CD4-positive, CD25-positive, alpha-beta regulatory T cell (primary cell): ENCODE measurements around the gene INPP4B. TPM values are rescaled to one million over a fixed set of nuclear protein-coding genes. Genes with fewer than 3 reads are reported as not detected.

ENCODE experiments used
- ATAC-seq, 2 donors: fragments of 150-1000 bp; cut with Tn5 transposase; one replicate each; pipeline ENCODE4 v1.10.0; 2021; ENCODE audit warnings: low read depth in 2 of 2, moderate number of reproducible peaks in 2 of 2, moderate library complexity in 1 of 2
- DNase-seq, 3 donors: peaks; one replicate each; pipeline versions ENCODE4 v3.0.0 to v3.0.0-alpha.2; 2012 to 2022; ENCODE audit warnings: mixed read lengths in 1 of 3
- H3K27ac ChIP-seq: one replicate; pipeline ENCODE4 v1.7.0; 2013; ENCODE audit warnings: mild to moderate bottlenecking, low read length; ENCODE audit not compliant: insufficient read depth, poor library complexity, severe bottlenecking
- H3K27me3 ChIP-seq: one replicate; pipeline ENCODE4 v1.7.0; 2013; ENCODE audit warnings: low read length; ENCODE audit not compliant: control insufficient read depth, insufficient read depth
- H3K36me3 ChIP-seq: one replicate; pipeline ENCODE4 v1.7.0; 2013; ENCODE audit warnings: mild to moderate bottlenecking, low read length, moderate library complexity; ENCODE audit not compliant: control insufficient read depth, insufficient read depth
- H3K4me1 ChIP-seq: 2 replicates; pipeline ENCODE4 v1.7.0; 2013; ENCODE audit warnings: mild to moderate bottlenecking, low read length; ENCODE audit not compliant: insufficient read depth, control insufficient read depth, poor library complexity, severe bottlenecking
- H3K4me3 ChIP-seq: one replicate; pipeline ENCODE4 v1.7.0; 2013; ENCODE audit warnings: low read depth, mild to moderate bottlenecking, low read length, moderate library complexity
- H3K9me3 ChIP-seq, 2 experiments: 1 replicate in 1 of 2; 2 replicates in 1 of 2; pipeline ENCODE4 v1.7.0; 2013; ENCODE audit warnings: low read length in 2 of 2, mild to moderate bottlenecking in 1 of 2, moderate library complexity in 1 of 2; ENCODE audit not compliant: control insufficient read depth in 2 of 2
- H3K27ac Mint-ChIP-seq, 3 donors: one replicate each; pipeline ENCODE4 v1.8.0; 2020 to 2022; ENCODE audit warnings: mild to moderate bottlenecking in 3 of 3, mixed read lengths in 3 of 3, moderate library complexity in 2 of 3
- H3K27me3 Mint-ChIP-seq: one replicate; pipeline ENCODE4 v1.8.0; 2022; ENCODE audit warnings: mild to moderate bottlenecking, mixed read lengths
- H3K36me3 Mint-ChIP-seq: one replicate; pipeline ENCODE4 v1.8.0; 2020; ENCODE audit warnings: mixed read lengths
- H3K4me1 Mint-ChIP-seq, 4 donors: one replicate each; pipeline ENCODE4 v1.8.0; 2020 to 2022; ENCODE audit warnings: mixed read lengths in 4 of 4, mild to moderate bottlenecking in 1 of 4
- H3K4me3 Mint-ChIP-seq, 4 donors: one replicate each; pipeline ENCODE4 v1.8.0; 2020 to 2022; ENCODE audit warnings: mild to moderate bottlenecking in 4 of 4, mixed read lengths in 4 of 4, moderate library complexity in 3 of 4
- H3K9me3 Mint-ChIP-seq, 7 donors: one replicate each; pipeline ENCODE4 v1.8.0; 2020 to 2022; ENCODE audit warnings: mixed read lengths in 7 of 7, mild to moderate bottlenecking in 3 of 7, moderate library complexity in 2 of 7
- polyA plus RNA-seq, 4 donors: library from polyadenylated mRNA; unstranded; fragments of 300-500 nt; fragmentation: Illumina TruSeq; gene quantifications; one replicate each; pipeline ENCODE4 v1.2.3, GENCODE V29; 2021
- total RNA-seq: library from RNA; stranded (reverse); gene quantifications from one replicate; pipeline ENCODE4 v1.2.3, GENCODE V29; 2022

The INPP4B gene
- total and polyA plus RNA-seq, 5 donors from 2014 or later: 37.6 to 89.4 (median 44.6) TPM

- H3K4me1 Mint-ChIP-seq: peaks cover 17 to 80% (median 42%) of the 10 kb centered on the region in 4 donors
- H3K36me3 Mint-ChIP-seq: no peaks in the 10 kb centered on the region
- H3K9me3 Mint-ChIP-seq: peaks cover 0 to 2% (median 0%) of the 10 kb centered on the region in 7 donors
- no peaks in the 10 kb centered on the region for H3K27me3 ChIP-seq
- H3K4me3 ChIP-seq: no peak overlapping the region
- peak overlapping the region in 1 of 4 donors; percentile 2 for H3K4me3 Mint-ChIP-seq
- no peak overlapping the region for H3K27ac ChIP-seq
- no peaks in the 10 kb centered on the region for H3K9me3 ChIP-seq
- peak overlapping the region; percentile 36 to 90 (median 70) for H3K27ac Mint-ChIP-seq
- no peaks in the 10 kb centered on the region for H3K36me3 ChIP-seq
- H3K4me1 ChIP-seq: peaks cover 17% of the 10 kb centered on the region
- DNase-seq (no peak), ATAC-seq (no peak)
- peaks cover 5% of the 10 kb centered on the region for H3K27me3 Mint-ChIP-seq
These were observed 286.1 kb downstream of the INPP4B start for GRCh38 chr4:142559986-142560385.

GRCh38 chr4:142558851-142559250, 287.2 kb downstream of the INPP4B start:
- no peaks in the 10 kb centered on the region for H3K9me3 ChIP-seq
- H3K9me3 Mint-ChIP-seq: no peaks in the 10 kb centered on the region
- H3K27ac Mint-ChIP-seq: no peak overlapping the region
- no peak overlapping the region for H3K4me3 ChIP-seq
- H3K36me3 ChIP-seq: no peaks in the 10 kb centered on the region
- H3K27ac ChIP-seq: no peak overlapping the region
- ATAC-seq: no peak
- peak overlapping the region in 1 of 4 donors; percentile 0 for H3K4me3 Mint-ChIP-seq
- no peaks in the 10 kb centered on the region for H3K27me3 ChIP-seq
- H3K4me1 ChIP-seq: peaks cover 14% of the 10 kb centered on the region
- peaks cover 5% of the 10 kb centered on the region for H3K27me3 Mint-ChIP-seq
- H3K4me1 Mint-ChIP-seq: peaks cover 21 to 79% (median 39%) of the 10 kb centered on the region in 4 donors
- DNase-seq: no peak
- no peaks in the 10 kb centered on the region for H3K36me3 Mint-ChIP-seq

- H3K27ac ChIP-seq: no peak overlapping the region
- ATAC-seq (peak; percentile 76 to 78), DNase-seq (peak in 1 of 3 donors; percentile 65)
- H3K4me3 ChIP-seq: peak overlapping the region; percentile 45
- H3K36me3 Mint-ChIP-seq: no peaks in the 10 kb centered on the region
- peaks cover 14% of the 10 kb centered on the region for H3K4me1 ChIP-seq
- H3K27ac Mint-ChIP-seq: peak overlapping the region; percentile 84 to 91 (median 89)
- peaks cover 5% of the 10 kb centered on the region for H3K27me3 Mint-ChIP-seq
- H3K4me1 Mint-ChIP-seq: peaks cover 25 to 78% (median 33%) of the 10 kb centered on the region in 4 donors
- peak overlapping the region in 3 of 4 donors; percentile 30 to 85 (median 59) for H3K4me3 Mint-ChIP-seq
- no peaks in the 10 kb centered on the region for H3K9me3 Mint-ChIP-seq
- H3K27me3 ChIP-seq: no peaks in the 10 kb centered on the region
- H3K36me3 ChIP-seq: no peaks in the 10 kb centered on the region
- no peaks in the 10 kb centered on the region for H3K9me3 ChIP-seq
These were observed 288.8 kb downstream of the INPP4B start for GRCh38 chr4:142557239-142557801.

- H3K4me1 Mint-ChIP-seq: peaks cover 22 to 78% (median 32%) of the 10 kb centered on the region in 4 donors
- no peaks in the 10 kb centered on the region for H3K9me3 Mint-ChIP-seq
- no peaks in the 10 kb centered on the region for H3K9me3 ChIP-seq
- H3K27me3 Mint-ChIP-seq: peaks cover 5% of the 10 kb centered on the region
- no peaks in the 10 kb centered on the region for H3K36me3 ChIP-seq
- H3K4me3 ChIP-seq: peak overlapping the region; percentile 45
- no peak for DNase-seq
- no peaks in the 10 kb centered on the region for H3K36me3 Mint-ChIP-seq
- no peaks in the 10 kb centered on the region for H3K27me3 ChIP-seq
- peak overlapping the region; percentile 84 to 91 (median 89) for H3K27ac Mint-ChIP-seq
- H3K27ac ChIP-seq: no peak overlapping the region
- H3K4me1 ChIP-seq: peaks cover 14% of the 10 kb centered on the region
- ATAC-seq: peak; percentile 10 to 30
- H3K4me3 Mint-ChIP-seq: peak overlapping the region; percentile 30 to 85 (median 70)
These were observed 289.4 kb downstream of the INPP4B start for GRCh38 chr4:142556570-142557238.

GRCh38 chr4:142556048-142556447, 290.1 kb downstream of the INPP4B start:
- H3K27me3 Mint-ChIP-seq: peaks cover 5% of the 10 kb centered on the region
- H3K27ac ChIP-seq: no peak overlapping the region
- H3K4me1 Mint-ChIP-seq: peaks cover 25 to 79% (median 32%) of the 10 kb centered on the region in 4 donors
- H3K9me3 Mint-ChIP-seq: no peaks in the 10 kb centered on the region
- peak overlapping the region; percentile 84 to 91 (median 89) for H3K27ac Mint-ChIP-seq
- H3K36me3 Mint-ChIP-seq: no peaks in the 10 kb centered on the region
- ATAC-seq (no peak), DNase-seq (no peak)
- peaks cover 14% of the 10 kb centered on the region for H3K4me1 ChIP-seq
- H3K36me3 ChIP-seq: no peaks in the 10 kb centered on the region
- peak overlapping the region in 3 of 4 donors; percentile 59 to 85 (median 80) for H3K4me3 Mint-ChIP-seq
- no peaks in the 10 kb centered on the region for H3K9me3 ChIP-seq
- H3K27me3 ChIP-seq: no peaks in the 10 kb centered on the region
- peak overlapping the region; percentile 45 for H3K4me3 ChIP-seq

- Mint-ChIP-seq H3K27ac (peak overlapping the region in 2 of 3 donors; percentile 9 to 16), H3K4me1 (peaks cover 25 to 80% (median 38%) of the 10 kb centered on the region in 4 donors), H3K36me3 (no peaks in the 10 kb centered on the region), H3K9me3 (peaks cover 0 to 2% (median 0%) of the 10 kb centered on the region in 7 donors), H3K27me3 (peaks cover 5% of the 10 kb centered on the region), H3K4me3 (no peak overlapping the region)
- ATAC-seq: no peak
- Histone ChIP-seq H3K27me3 (no peaks in the 10 kb centered on the region), H3K4me3 (no peak overlapping the region), H3K9me3 (no peaks in the 10 kb centered on the region), H3K27ac (no peak overlapping the region), H3K36me3 (no peaks in the 10 kb centered on the region), H3K4me1 (peaks cover 13% of the 10 kb centered on the region)
- no peak for DNase-seq
These were observed 291.7 kb downstream of the INPP4B start for GRCh38 chr4:142554412-142554811.

- H3K9me3 Mint-ChIP-seq: peaks cover 0 to 3% (median 0%) of the 10 kb centered on the region in 7 donors
- peaks cover 22 to 70% (median 30%) of the 10 kb centered on the region in 4 donors for H3K4me1 Mint-ChIP-seq
These were observed 294.4 kb downstream of the INPP4B start for GRCh38 chr4:142551517-142552305.

More at GRCh38 chr4:142551517-142552305, 294.4 kb downstream of the INPP4B start:
- DNase-seq: no peak
- H3K9me3 ChIP-seq: no peaks in the 10 kb centered on the region
- no peak overlapping the region for H3K27ac ChIP-seq
- H3K36me3 Mint-ChIP-seq: no peaks in the 10 kb centered on the region
- H3K4me3 ChIP-seq: no peak overlapping the region
- peaks cover 9% of the 10 kb centered on the region for H3K4me1 ChIP-seq
- peaks cover 4% of the 10 kb centered on the region for H3K27me3 Mint-ChIP-seq
- no peak for ATAC-seq
- H3K27me3 ChIP-seq: no peaks in the 10 kb centered on the region
- H3K36me3 ChIP-seq: no peaks in the 10 kb centered on the region
- H3K4me3 Mint-ChIP-seq: no peak overlapping the region
- H3K27ac Mint-ChIP-seq: no peak overlapping the region
